Neural progenitor cell (in vitro differentiated cells): ENCODE measurements around the gene RNGTT. TPM values are rescaled to one million over a fixed set of nuclear protein-coding genes. Genes with fewer than 3 reads are reported as not detected.

ENCODE experiments used
- DNase-seq: peaks from one replicate; pipeline ENCODE4 v3.0.0-alpha.2; 2016; ENCODE audit warnings: low spot score
- H2AFZ ChIP-seq: fragments of 200-600 bp; sonication (generic); replicated peaks from 2 replicates; pipeline ENCODE4 v1.6.1; 2016; ENCODE audit warnings: antibody characterized with exemption
- H3F3A ChIP-seq: fragments of 200-600 bp; sonication (generic); 2 replicates; pipeline ENCODE4 v1.6.1; 2016; ENCODE audit warnings: antibody characterized with exemption, low read depth
- H3K27ac ChIP-seq: fragments of 200-600 bp; sonication (generic); 2 replicates; pipeline ENCODE4 v1.5.1; 2016; ENCODE audit warnings: mild to moderate bottlenecking
- H3K27me3 ChIP-seq: fragments of 200-600 bp; sonication (generic); 2 replicates; pipeline ENCODE4 v1.6.1; 2016; ENCODE audit warnings: mild to moderate bottlenecking, moderate library complexity
- H3K36me3 ChIP-seq: fragments of 200-600 bp; sonication (generic); 2 replicates; pipeline ENCODE4 v1.5.1; 2016
- H3K4me1 ChIP-seq: fragments of 200-600 bp; sonication (generic); 2 replicates; pipeline ENCODE4 v1.6.1; 2016; ENCODE audit warnings: mixed run types
- H3K4me2 ChIP-seq: fragments of 200-600 bp; sonication (generic); 2 replicates; pipeline ENCODE4 v1.6.1; 2016
- H3K4me3 ChIP-seq: fragments of 200-600 bp; sonication (generic); 2 replicates; pipeline ENCODE4 v1.5.1; 2016
- H3K79me2 ChIP-seq: fragments of 200-600 bp; sonication (generic); 2 replicates; pipeline ENCODE4 v1.6.1; 2016; ENCODE audit warnings: low read depth
- H3K9ac ChIP-seq: fragments of 200-600 bp; sonication (generic); 2 replicates; pipeline ENCODE4 v1.6.1; 2016
- H3K9me3 ChIP-seq: fragments of 200-600 bp; sonication (generic); 2 replicates; pipeline ENCODE4 v1.5.1; 2016; ENCODE audit warnings: low read depth
- H4K20me1 ChIP-seq: fragments of 200-600 bp; sonication (generic); 2 replicates; pipeline ENCODE4 v1.6.1; 2016; ENCODE audit warnings: low read depth
- H3K27ac Mint-ChIP-seq: 3 replicates; pipeline ENCODE4 v1.8.0; 2021; ENCODE audit warnings: mixed read lengths
- H3K27me3 Mint-ChIP-seq: 2 replicates; pipeline ENCODE4 v1.8.0; 2022; ENCODE audit warnings: low read depth, mild to moderate bottlenecking, inconsistent platforms, moderate library complexity, mixed read lengths; ENCODE audit not compliant: insufficient read depth
- H3K36me3 Mint-ChIP-seq: 3 replicates; pipeline ENCODE4 v1.8.0; 2021; ENCODE audit warnings: mixed read lengths
- H3K4me1 Mint-ChIP-seq: 3 replicates; pipeline ENCODE4 v1.8.0; 2021; ENCODE audit warnings: mixed read lengths
- H3K4me3 Mint-ChIP-seq: 3 replicates; pipeline ENCODE4 v1.8.0; 2021; ENCODE audit warnings: mild to moderate bottlenecking, moderate library complexity, mixed read lengths
- H3K9me3 Mint-ChIP-seq: 3 replicates; pipeline ENCODE4 v1.8.0; 2020; ENCODE audit warnings: mixed read lengths
- EZH2 ChIP-seq: fragments of 200-600 bp; sonication (generic); IDR thresholded peaks from 2 replicates; pipeline ENCODE4 v1.6.1; 2017; ENCODE audit warnings: antibody characterized with exemption, mild to moderate bottlenecking, moderate library complexity
- EZH2phosphoT487 ChIP-seq: fragments of 200-600 bp; sonication (generic); IDR thresholded peaks from 2 replicates; pipeline ENCODE4 v1.6.1; 2017; ENCODE audit warnings: antibody characterized with exemption
- total RNA-seq: library from RNA; depleted of rRNA; stranded (reverse); fragments of >200 nt; gene quantifications from 2 replicates; pipeline ENCODE4 v1.2.3, GENCODE V29; 2015; ENCODE audit warnings: low replicate concordance
- TF ChIP-seq, protein P1 (sequence below): fragments of 200-600 bp; sonication (generic); IDR thresholded peaks from 2 replicates; pipeline ENCODE4 v1.5.1; 2017; ENCODE audit warnings: antibody characterized with exemption, mild to moderate bottlenecking

RNGTT gene
- total RNA-seq, 1 donor from 2014 or later: 71.7 TPM

- Histone ChIP-seq H3K4me1 (no peaks in the 10 kb centered on the region), H2AFZ (no peak overlapping the region), H3K27me3 (no peaks in the 10 kb centered on the region), H3K79me2 (peaks cover 12% of the 10 kb centered on the region), H3K4me3 (no peak overlapping the region), H3K9ac (no peak overlapping the region), H3K9me3 (peaks cover 10% of the 10 kb centered on the region), H3K36me3 (peaks cover 2% of the 10 kb centered on the region), H4K20me1 (no peaks in the 10 kb centered on the region), H3K27ac (no peak overlapping the region), H3F3A (no peaks in the 10 kb centered on the region), H3K4me2 (no peak overlapping the region)
- no peak overlapping the region for H3K4me3 Mint-ChIP-seq
- H3K4me1 Mint-ChIP-seq: no peaks in the 10 kb centered on the region
- peaks cover 52% of the 10 kb centered on the region for H3K9me3 Mint-ChIP-seq
- H3K27me3 Mint-ChIP-seq: peaks cover 4% of the 10 kb centered on the region
- H3K27ac Mint-ChIP-seq: no peak overlapping the region
- no peak for DNase-seq
- TF ChIP-seq EZH2phosphoT487 (no peak), EZH2 (no peak)
- TF ChIP-seq, protein P1, sequence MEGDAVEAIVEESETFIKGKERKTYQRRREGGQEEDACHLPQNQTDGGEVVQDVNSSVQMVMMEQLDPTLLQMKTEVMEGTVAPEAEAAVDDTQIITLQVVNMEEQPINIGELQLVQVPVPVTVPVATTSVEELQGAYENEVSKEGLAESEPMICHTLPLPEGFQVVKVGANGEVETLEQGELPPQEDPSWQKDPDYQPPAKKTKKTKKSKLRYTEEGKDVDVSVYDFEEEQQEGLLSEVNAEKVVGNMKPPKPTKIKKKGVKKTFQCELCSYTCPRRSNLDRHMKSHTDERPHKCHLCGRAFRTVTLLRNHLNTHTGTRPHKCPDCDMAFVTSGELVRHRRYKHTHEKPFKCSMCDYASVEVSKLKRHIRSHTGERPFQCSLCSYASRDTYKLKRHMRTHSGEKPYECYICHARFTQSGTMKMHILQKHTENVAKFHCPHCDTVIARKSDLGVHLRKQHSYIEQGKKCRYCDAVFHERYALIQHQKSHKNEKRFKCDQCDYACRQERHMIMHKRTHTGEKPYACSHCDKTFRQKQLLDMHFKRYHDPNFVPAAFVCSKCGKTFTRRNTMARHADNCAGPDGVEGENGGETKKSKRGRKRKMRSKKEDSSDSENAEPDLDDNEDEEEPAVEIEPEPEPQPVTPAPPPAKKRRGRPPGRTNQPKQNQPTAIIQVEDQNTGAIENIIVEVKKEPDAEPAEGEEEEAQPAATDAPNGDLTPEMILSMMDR: no peak
- peaks cover 26% of the 10 kb centered on the region for H3K36me3 Mint-ChIP-seq
Measured at GRCh38 chr6:88662653-88663174, 300.7 kb downstream of the RNGTT start.

GRCh38 chr6:88662163-88662580 lies 301.2 kb downstream of the RNGTT start:
- Histone ChIP-seq H3K4me2 (no peak overlapping the region), H3K9me3 (peaks cover 10% of the 10 kb centered on the region), H2AFZ (no peak overlapping the region), H3F3A (no peaks in the 10 kb centered on the region), H3K79me2 (peaks cover 12% of the 10 kb centered on the region), H4K20me1 (no peaks in the 10 kb centered on the region), H3K27ac (no peak overlapping the region), H3K9ac (no peak overlapping the region), H3K36me3 (peaks cover 2% of the 10 kb centered on the region), H3K4me1 (no peaks in the 10 kb centered on the region), H3K27me3 (no peaks in the 10 kb centered on the region), H3K4me3 (no peak overlapping the region)
- Mint-ChIP-seq H3K4me3 (no peak overlapping the region), H3K9me3 (peaks cover 50% of the 10 kb centered on the region), H3K27me3 (peaks cover 4% of the 10 kb centered on the region), H3K27ac (no peak overlapping the region), H3K4me1 (no peaks in the 10 kb centered on the region), H3K36me3 (peaks cover 26% of the 10 kb centered on the region)
- DNase-seq: no peak
- TF ChIP-seq, protein P1: no peak
- TF ChIP-seq EZH2 (no peak), EZH2phosphoT487 (no peak)

DNA sequence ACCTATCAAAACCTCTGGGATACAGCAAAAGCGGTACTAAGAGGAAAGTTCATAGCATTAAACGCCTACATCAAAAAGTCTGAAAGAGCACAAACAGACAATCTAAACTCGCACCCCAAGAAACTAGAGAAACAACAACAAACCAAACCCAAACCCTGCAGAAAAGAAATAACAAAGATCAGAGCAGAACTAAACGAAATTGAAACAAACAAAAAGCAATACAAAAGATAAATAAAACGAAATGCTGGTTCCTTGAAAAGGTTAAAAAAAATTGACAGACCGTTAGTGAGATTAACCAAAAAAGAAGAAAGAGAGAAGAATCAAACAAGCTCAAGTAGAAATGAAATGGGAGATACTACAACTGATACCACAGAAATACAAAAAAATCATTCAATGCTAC lies 302.3 kb downstream of the RNGTT start:
- no peak overlapping the region for H3K4me3 Mint-ChIP-seq
- no peak overlapping the region for H3K27ac ChIP-seq
- TF ChIP-seq EZH2 (no peak), EZH2phosphoT487 (no peak)
- TF ChIP-seq, protein P1: no peak
- no peaks in the 10 kb centered on the region for H3K4me1 ChIP-seq
- H3K36me3 Mint-ChIP-seq: peaks cover 26% of the 10 kb centered on the region
- no peak overlapping the region for H2AFZ ChIP-seq
- no peak overlapping the region for H3K27ac Mint-ChIP-seq
- DNase-seq: no peak
- no peaks in the 10 kb centered on the region for H3K27me3 ChIP-seq
- peaks cover 50% of the 10 kb centered on the region for H3K9me3 Mint-ChIP-seq
- H3K27me3 Mint-ChIP-seq: peaks cover 4% of the 10 kb centered on the region
- H4K20me1 ChIP-seq: no peaks in the 10 kb centered on the region
- H3F3A ChIP-seq: no peaks in the 10 kb centered on the region
- H3K36me3 ChIP-seq: peaks cover 2% of the 10 kb centered on the region
- no peak overlapping the region for H3K9ac ChIP-seq
- H3K4me2 ChIP-seq: no peak overlapping the region
- H3K79me2 ChIP-seq: peaks cover 12% of the 10 kb centered on the region
- H3K9me3 ChIP-seq: peaks cover 10% of the 10 kb centered on the region
- no peaks in the 10 kb centered on the region for H3K4me1 Mint-ChIP-seq
- no peak overlapping the region for H3K4me3 ChIP-seq
